ENCODE data around the gene EBF3. TPM values are rescaled to one million over a fixed set of nuclear protein-coding genes. Genes with fewer than 3 reads are reported as not detected.

EBF3 gene
- total RNA-seq, 1 experiment from 2014 or later, result 0.22 TPM

GRCh38 chr10:129958148-129958628 is 5.9 kb downstream of the EBF3 start:
- DNase-seq, result no peak
- H3K4me1 ChIP-seq (ENCODE audit: insufficient read depth, low read length), result peaks cover 3% of the 10 kb centered on the region; the same call in 1 of the 2 replicates
- peaks cover 95% of the 10 kb centered on the region for H3K27me3 Mint-ChIP-seq (ENCODE audit: low read depth)

More at GRCh38 chr10:129958148-129958628, 5.9 kb downstream of the EBF3 start:
- no peak overlapping the region for H2BK20ac ChIP-seq (ENCODE audit: low read depth, low read length, poor library complexity, severe bottlenecking)
- no peak overlapping the region for H2AFZ ChIP-seq (ENCODE audit: low read length)
- H2BK120ac ChIP-seq (ENCODE audit: low read depth, low read length, poor library complexity, severe bottlenecking), result no peak overlapping the region
- H3K9ac ChIP-seq (ENCODE audit: extremely low read depth, insufficient read length, low read length), result no peak overlapping the region
- H3K4ac ChIP-seq (ENCODE audit: low read depth, low read length), result no peak overlapping the region
- peaks cover 11% of the 10 kb centered on the region for H3K23me2 ChIP-seq (ENCODE audit: insufficient read length, low read depth, low read length, poor library complexity, severe bottlenecking)
- Mint-ChIP-seq H3K27ac (no peak overlapping the region), H3K4me3 (peak overlapping the region; percentile 14 to 82; a peak in 4 of 5 replicates), H3K36me3 (ENCODE audit: insufficient read depth in 1 of 3, low read depth in 3 of 3) (no peaks in the 10 kb centered on the region; a peak in 1 of 7 replicates), H3K9me3 (peaks cover 0 to 8% of the 10 kb centered on the region in 2 experiments; a peak in 3 of 5 replicates), H3K4me1 (peaks cover 30 to 62% of the 10 kb centered on the region in 2 experiments)
- H2AK5ac ChIP-seq (ENCODE audit: insufficient read length, low read length), result no peak overlapping the region
- no peak overlapping the region for H2BK5ac ChIP-seq (ENCODE audit: insufficient read length, low read length)
- H3K27me3 ChIP-seq (ENCODE audit: insufficient read depth, low read length), result peaks cover 72% of the 10 kb centered on the region
- H4K5ac ChIP-seq (ENCODE audit: insufficient read length, low read depth, low read length), result no peak overlapping the region
- WGBS (ENCODE audit: extremely low coverage, insufficient read length, low lambda C conversion rate), result no CpG with 5 or more reads among the region's 16 CpGs
- no peak overlapping the region for H4K91ac ChIP-seq (ENCODE audit: insufficient read length, low read depth, low read length)
- H3K14ac ChIP-seq (ENCODE audit: insufficient read depth, low read length), result no peak overlapping the region
- no peaks in the 10 kb centered on the region for H3K9me3 ChIP-seq (ENCODE audit: control insufficient read depth, low read depth, low read length)
- no peaks in the 10 kb centered on the region for H3K79me1 ChIP-seq (ENCODE audit: insufficient read depth, low read depth, low read length, poor library complexity, severe bottlenecking)
- no peak overlapping the region for H3T11ph ChIP-seq (ENCODE audit: low read length)
- peak overlapping the region; percentile 0 for H3K4me2 ChIP-seq (ENCODE audit: insufficient read depth, insufficient read length, low read length)
- no peaks in the 10 kb centered on the region for H3K79me2 ChIP-seq (ENCODE audit: insufficient read depth, low read length)
- H3K23ac ChIP-seq (ENCODE audit: insufficient read length, low read depth, low read length), result no peak overlapping the region
- H2BK12ac ChIP-seq (ENCODE audit: insufficient read length, low read depth, low read length), result no peak overlapping the region
- peak; percentile 42; the same call in 2 of the 3 replicates for TF ChIP-seq CTCF (conservative IDR thresholded peaks at IDR 0.05)
- no peak overlapping the region for H4K8ac ChIP-seq (replicated peaks; ENCODE audit: insufficient read length, low read depth, low read length)
- H3K56ac ChIP-seq (ENCODE audit: insufficient read length, low read depth, low read length), result no peak overlapping the region
- no peak overlapping the region for H3K27ac ChIP-seq (ENCODE audit: insufficient read length, low read depth, low read length)
- H2BK15ac ChIP-seq (ENCODE audit: low read depth, low read length), result no peak overlapping the region
- no peak overlapping the region for H3K18ac ChIP-seq (ENCODE audit: insufficient read length, low read depth, low read length)
- H4K20me1 ChIP-seq (ENCODE audit: control insufficient read depth, insufficient read depth, insufficient read length), result no peaks in the 10 kb centered on the region
